A549 (cell line): Measurements from ENCODE around the gene INPP1.

ENCODE experiments used
- CBX8 ChIP-seq: fragments of 200-600 bp; sonication (generic); IDR thresholded peaks from 2 replicates; pipeline ENCODE4 v1.6.1; 2016
- CTCF ChIP-seq: fragments of >200 bp; sonication (Bioruptor Twin); formaldehyde crosslinking; IDR thresholded peaks from 3 replicates; pipeline ENCODE4 v1.5.1; 2016
- MAX ChIP-seq: IDR thresholded peaks from 2 replicates; pipeline ENCODE4 v1.6.1; 2012
- PBX3 ChIP-seq: IDR thresholded peaks from 2 replicates; pipeline ENCODE4 v1.6.1; 2012
- POLR2A ChIP-seq: IDR thresholded peaks from 2 replicates; pipeline ENCODE4 v1.6.1; 2012; ENCODE audit warnings: mild to moderate bottlenecking, low read length
- POLR2AphosphoS2 ChIP-seq: conservative IDR thresholded peaks from 2 replicates; pipeline ENCODE4 v1.6.1; 2012; ENCODE audit warnings: low read length, improper control_type of control experiment, inconsistent platforms
- REST ChIP-seq: fragments of 200-600 bp; sonication (generic); IDR thresholded peaks from 2 replicates; pipeline ENCODE4 v1.6.1; 2016; ENCODE audit warnings: antibody characterized with exemption, mild to moderate bottlenecking, moderate library complexity
- SMC3 ChIP-seq: fragments of >200 bp; sonication (Bioruptor Twin); formaldehyde crosslinking; IDR thresholded peaks from 3 replicates; pipeline ENCODE4 v1.6.1; 2018; ENCODE audit warnings: inconsistent platforms
- USF2 ChIP-seq: fragments of 450-650 bp; IDR thresholded peaks from 2 replicates; pipeline ENCODE4 v1.6.1; 2014; ENCODE audit warnings: antibody characterized with exemption
- ZC3H11A ChIP-seq: fragments of 450-650 bp; IDR thresholded peaks from 2 replicates; pipeline ENCODE4 v1.6.1; 2014; ENCODE audit warnings: antibody characterized with exemption, mild to moderate bottlenecking
- ZSCAN20 ChIP-seq: fragments of 250-450 bp; sonication (Bioruptor Pico); IDR thresholded peaks from 2 replicates; pipeline ENCODE4 v1.8.0; 2022; ENCODE audit warnings: mild to moderate bottlenecking, moderate library complexity

GRCh38 chr2:190405995-190406394, 62.6 kb downstream of the INPP1 start:
- TF ChIP-seq SMC3 (no peak), CTCF (no peak), CBX8 (no peak), MAX (no peak), USF2 (no peak), ZSCAN20 (CRISPR knock-in tag) (no peak), PBX3 (no peak), ZC3H11A (no peak), REST (no peak), POLR2A (no peak), POLR2AphosphoS2 (no peak)
